Glutamatergic neuron (in vitro differentiated cells): Measurements from ENCODE around the gene UGT3A2. TPM values are rescaled to one million over a fixed set of nuclear protein-coding genes. Genes with fewer than 3 reads are reported as not detected.

Source experiments
- DNase-seq: peaks from one replicate; pipeline ENCODE4 v3.0.0; 2022
- H3K27ac Mint-ChIP-seq: one replicate; pipeline ENCODE4 v1.8.0; 2020; ENCODE audit warnings: mild to moderate bottlenecking, mixed read lengths, inconsistent platforms; ENCODE audit not compliant: unreplicated experiment
- H3K27me3 Mint-ChIP-seq: one replicate; pipeline ENCODE4 v1.8.0; 2020; ENCODE audit warnings: mild to moderate bottlenecking, moderate library complexity, mixed read lengths, inconsistent platforms; ENCODE audit not compliant: unreplicated experiment
- H3K36me3 Mint-ChIP-seq: one replicate; pipeline ENCODE4 v1.8.0; 2020; ENCODE audit warnings: mild to moderate bottlenecking, mixed read lengths, inconsistent platforms; ENCODE audit not compliant: unreplicated experiment
- H3K4me1 Mint-ChIP-seq: one replicate; pipeline ENCODE4 v1.8.0; 2020; ENCODE audit warnings: mild to moderate bottlenecking, low read depth, mixed read lengths, inconsistent platforms; ENCODE audit not compliant: unreplicated experiment
- H3K4me3 Mint-ChIP-seq: one replicate; pipeline ENCODE4 v1.8.0; 2020; ENCODE audit warnings: mild to moderate bottlenecking, mixed read lengths, inconsistent platforms; ENCODE audit not compliant: unreplicated experiment
- H3K9me3 Mint-ChIP-seq: one replicate; pipeline ENCODE4 v1.8.0; 2020; ENCODE audit warnings: mild to moderate bottlenecking, moderate library complexity, mixed read lengths, inconsistent platforms; ENCODE audit not compliant: unreplicated experiment
- CTCF ChIP-seq: fragments of 200-600 bp; sonication (generic); IDR thresholded peaks from one replicate; pipeline ENCODE4 v1.5.0; 2021; ENCODE audit not compliant: partially characterized antibody, unreplicated experiment
- total RNA-seq: library from RNA; stranded (reverse); fragmentation: NEBNext Ultra II Directional; extraction: Animal tissue kit (Norgen Biotek cat#: 25700); gene quantifications from one replicate; pipeline ENCODE4 v1.2.1, GENCODE V29; 2021; ENCODE audit not compliant: unreplicated experiment

The UGT3A2 gene
- total RNA-seq, 1 donor from 2014 or later, result 0.37 TPM

DNA sequence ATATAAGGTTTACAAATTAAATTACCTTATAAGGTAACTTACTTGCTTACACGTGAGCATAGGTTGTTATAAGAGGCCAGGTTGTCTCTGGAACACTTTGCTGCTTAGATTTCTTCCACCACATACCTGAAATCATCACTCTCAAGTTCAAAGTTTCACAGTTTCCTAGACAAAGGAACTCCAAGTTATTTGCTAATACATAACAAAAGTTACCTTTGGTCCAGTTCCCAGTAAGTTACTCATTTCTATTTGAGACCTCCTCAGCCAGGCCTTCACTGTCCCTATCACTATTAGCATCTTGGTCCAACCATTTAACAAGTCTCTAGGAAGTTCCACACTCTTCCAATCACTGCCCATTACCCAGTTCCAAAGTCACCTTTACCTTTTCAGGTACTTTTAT, 57.0 kb downstream of the UGT3A2 start:
- Mint-ChIP-seq H3K36me3 (peaks cover 7% of the 10 kb centered on the region), H3K27me3 (no peaks in the 10 kb centered on the region), H3K4me1 (no peaks in the 10 kb centered on the region), H3K4me3 (no peak overlapping the region), H3K9me3 (peaks cover 13% of the 10 kb centered on the region), H3K27ac (no peak overlapping the region)
- TF ChIP-seq CTCF, result no peak
- DNase-seq, result no peak

DNA sequence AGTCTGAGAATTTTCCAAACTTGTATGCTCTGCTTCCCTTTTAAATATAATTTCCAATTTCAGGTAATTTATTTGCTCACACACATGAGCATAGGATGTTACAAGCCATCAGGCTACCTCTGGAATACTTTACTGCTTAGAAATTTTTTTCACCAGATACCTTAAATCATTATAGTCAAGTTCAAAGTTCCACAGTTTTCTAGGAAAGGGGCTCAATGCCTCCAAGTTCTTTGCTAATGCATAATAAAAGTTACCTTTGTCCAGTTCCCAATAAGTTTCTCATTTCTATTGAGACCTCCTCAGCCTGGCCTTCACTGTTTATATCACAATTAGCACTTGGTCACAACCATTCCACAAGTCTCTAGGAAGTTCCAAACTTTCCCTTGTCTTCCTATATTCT, 59.3 kb downstream of the UGT3A2 start:
- peaks cover 7% of the 10 kb centered on the region for H3K36me3 Mint-ChIP-seq
- H3K4me1 Mint-ChIP-seq, result no peaks in the 10 kb centered on the region
- H3K4me3 Mint-ChIP-seq, result no peak overlapping the region
- H3K27ac Mint-ChIP-seq, result no peak overlapping the region
- H3K9me3 Mint-ChIP-seq, result peaks cover 18% of the 10 kb centered on the region
- DNase-seq, result no peak
- H3K27me3 Mint-ChIP-seq, result peaks cover 3% of the 10 kb centered on the region
- no peak for TF ChIP-seq CTCF

DNA sequence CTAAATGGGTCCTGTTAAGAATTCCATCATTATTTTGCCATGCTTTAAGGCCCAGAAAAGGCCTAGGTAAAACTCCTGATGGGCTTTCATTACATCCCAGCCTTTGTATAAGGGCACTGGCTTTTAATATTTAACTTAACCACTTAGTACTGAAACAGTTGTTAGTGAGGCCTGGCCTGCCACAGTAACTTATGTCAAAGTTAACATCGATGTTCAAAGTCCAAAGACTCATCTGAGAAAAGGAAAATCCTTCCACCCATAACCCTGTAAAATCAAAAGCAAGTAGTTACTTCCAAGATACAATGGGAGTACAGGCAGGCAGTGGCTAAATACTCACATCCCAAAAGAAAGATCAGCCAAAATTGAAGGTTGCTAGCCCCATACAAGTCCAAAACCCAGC, 60.5 kb downstream of the UGT3A2 start:
- Mint-ChIP-seq H3K36me3 (peaks cover 7% of the 10 kb centered on the region), H3K4me1 (no peaks in the 10 kb centered on the region), H3K9me3 (peaks cover 17% of the 10 kb centered on the region), H3K27me3 (peaks cover 3% of the 10 kb centered on the region), H3K4me3 (no peak overlapping the region), H3K27ac (no peak overlapping the region)
- TF ChIP-seq CTCF, result no peak
- no peak for DNase-seq

GRCh38 chr5:36001032-36001431, 65.7 kb downstream of the UGT3A2 start:
- H3K27ac Mint-ChIP-seq, result no peak overlapping the region
- no peaks in the 10 kb centered on the region for H3K36me3 Mint-ChIP-seq
- H3K4me3 Mint-ChIP-seq, result no peak overlapping the region
- H3K27me3 Mint-ChIP-seq, result peaks cover 3% of the 10 kb centered on the region
- DNase-seq, result no peak
- no peaks in the 10 kb centered on the region for H3K4me1 Mint-ChIP-seq
- no peak for TF ChIP-seq CTCF
- H3K9me3 Mint-ChIP-seq, result peaks cover 5% of the 10 kb centered on the region

- no peaks in the 10 kb centered on the region for H3K4me1 Mint-ChIP-seq
- no peak overlapping the region for H3K4me3 Mint-ChIP-seq
- no peak for DNase-seq
- peaks cover 5% of the 10 kb centered on the region for H3K9me3 Mint-ChIP-seq
- peak; percentile 9 for TF ChIP-seq CTCF
- no peaks in the 10 kb centered on the region for H3K36me3 Mint-ChIP-seq
- peaks cover 3% of the 10 kb centered on the region for H3K27me3 Mint-ChIP-seq
- no peak overlapping the region for H3K27ac Mint-ChIP-seq
Observed at GRCh38 chr5:35999547-35999946, 67.1 kb downstream of the UGT3A2 start.
